ES-I3 (cell line): ENCODE results near the gene PEX11G.
A peak's percentile ranks its signal among the peaks of the same experiment; 100 is the strongest.

Experiments used
- H3K36me3 ChIP-seq: 2 replicates; pipeline ENCODE4 v1.6.1; 2013; ENCODE audit warnings: mild to moderate bottlenecking, low read length, control low read depth, moderate library complexity; ENCODE audit not compliant: insufficient read depth
- H3K4me1 ChIP-seq: 2 replicates; pipeline ENCODE4 v1.6.1; 2013; ENCODE audit warnings: mild to moderate bottlenecking, control low read depth, low read length; ENCODE audit not compliant: insufficient read depth
- H3K9ac ChIP-seq: 2 replicates; pipeline ENCODE4 v1.6.1; 2013; ENCODE audit warnings: low read depth, mild to moderate bottlenecking, low read length, moderate library complexity
- H3K9me3 ChIP-seq: 2 replicates; pipeline ENCODE4 v1.6.1; 2013; ENCODE audit warnings: mild to moderate bottlenecking, low read length, moderate library complexity; ENCODE audit not compliant: control insufficient read depth, insufficient read depth

Gene PEX11G

GRCh38 chr19:7488736-7489353, at the start of gene PEX11G:
Gene PEX11G, minus strand, starts transcription at chr19:7489035. Its CDS starts 25 bp downstream, at chr19:7489010.
- peak within 1 kb of the TSS; percentile 81 for H3K9ac ChIP-seq

GRCh38 chr19:7535998-7536695, 47.3 kb upstream of the PEX11G start:
- no peaks in the 10 kb centered on the region for H3K36me3 ChIP-seq
- H3K9ac ChIP-seq = peak overlapping the region; percentile 70; the same call in 1 of the 2 replicates
- H3K4me1 ChIP-seq = no peaks in the 10 kb centered on the region
- no peaks in the 10 kb centered on the region for H3K9me3 ChIP-seq

More at GRCh38 chr19:7488736-7489353, at the start of gene PEX11G:
- Histone ChIP-seq H3K36me3 (no peaks in the 10 kb centered on the region), H3K4me1 (peaks cover 7% of the 10 kb centered on the region), H3K9me3 (no peaks in the 10 kb centered on the region)

GRCh38 chr19:7535047-7535997, 46.5 kb upstream of the PEX11G start, which contains the start of gene PNPLA6:
Gene PNPLA6, plus strand, starts transcription at chr19:7535717. Its CDS starts 72 bp downstream, at chr19:7535789.
- Histone ChIP-seq H3K4me1 (no peaks in the 10 kb centered on the region), H3K36me3 (no peaks in the 10 kb centered on the region), H3K9ac (peak within 1 kb of the TSS; percentile 70), H3K9me3 (no peaks in the 10 kb centered on the region)

- Histone ChIP-seq H3K36me3 (no peaks in the 10 kb centered on the region), H3K9ac (peak overlapping the region; percentile 70), H3K9me3 (no peaks in the 10 kb centered on the region), H3K4me1 (no peaks in the 10 kb centered on the region)
Measured at GRCh38 chr19:7534531-7535046, 45.8 kb upstream of the PEX11G start.

GRCh38 chr19:7533925-7534480, 45.2 kb upstream of the PEX11G start:
- Histone ChIP-seq H3K36me3 (no peaks in the 10 kb centered on the region), H3K9ac (peak overlapping the region; percentile 70), H3K4me1 (no peaks in the 10 kb centered on the region), H3K9me3 (no peaks in the 10 kb centered on the region)

- Histone ChIP-seq H3K4me1 (no peaks in the 10 kb centered on the region), H3K36me3 (no peaks in the 10 kb centered on the region), H3K9me3 (no peaks in the 10 kb centered on the region), H3K9ac (peak overlapping the region; percentile 70; the same call in 1 of the 2 replicates)
Measured at GRCh38 chr19:7533281-7533885, 44.5 kb upstream of the PEX11G start.

GRCh38 chr19:7529610-7530490, 41.0 kb upstream of the PEX11G start:
- H3K36me3 ChIP-seq = no peaks in the 10 kb centered on the region
- H3K4me1 ChIP-seq = no peaks in the 10 kb centered on the region

GRCh38 chr19:7529246-7529600, 40.4 kb upstream of the PEX11G start:
- H3K9ac ChIP-seq = no peak overlapping the region

More at GRCh38 chr19:7529610-7530490, 41.0 kb upstream of the PEX11G start:
- no peaks in the 10 kb centered on the region for H3K9me3 ChIP-seq
- H3K9ac ChIP-seq = no peak overlapping the region

GRCh38 chr19:7528522-7529245, 39.8 kb upstream of the PEX11G start:
- H3K9me3 ChIP-seq = no peaks in the 10 kb centered on the region
- H3K4me1 ChIP-seq = no peaks in the 10 kb centered on the region
- no peaks in the 10 kb centered on the region for H3K36me3 ChIP-seq
- H3K9ac ChIP-seq = no peak overlapping the region

More at GRCh38 chr19:7529246-7529600, 40.4 kb upstream of the PEX11G start:
- H3K4me1 ChIP-seq = no peaks in the 10 kb centered on the region
- H3K36me3 ChIP-seq = no peaks in the 10 kb centered on the region
- H3K9me3 ChIP-seq = no peaks in the 10 kb centered on the region

GRCh38 chr19:7528192-7528519, 39.3 kb upstream of the PEX11G start:
- Histone ChIP-seq H3K4me1 (no peaks in the 10 kb centered on the region; the same call in 1 of the 2 replicates), H3K36me3 (no peaks in the 10 kb centered on the region)

GRCh38 chr19:7527516-7528191, 38.8 kb upstream of the PEX11G start:
- Histone ChIP-seq H3K36me3 (no peaks in the 10 kb centered on the region), H3K4me1 (no peaks in the 10 kb centered on the region; the same call in 1 of the 2 replicates), H3K9ac (no peak overlapping the region), H3K9me3 (no peaks in the 10 kb centered on the region)

More at GRCh38 chr19:7528192-7528519, 39.3 kb upstream of the PEX11G start:
- Histone ChIP-seq H3K9ac (no peak overlapping the region), H3K9me3 (no peaks in the 10 kb centered on the region)
